ENCODE results near the gene TSHB.

- TF ChIP-seq, protein P1, sequence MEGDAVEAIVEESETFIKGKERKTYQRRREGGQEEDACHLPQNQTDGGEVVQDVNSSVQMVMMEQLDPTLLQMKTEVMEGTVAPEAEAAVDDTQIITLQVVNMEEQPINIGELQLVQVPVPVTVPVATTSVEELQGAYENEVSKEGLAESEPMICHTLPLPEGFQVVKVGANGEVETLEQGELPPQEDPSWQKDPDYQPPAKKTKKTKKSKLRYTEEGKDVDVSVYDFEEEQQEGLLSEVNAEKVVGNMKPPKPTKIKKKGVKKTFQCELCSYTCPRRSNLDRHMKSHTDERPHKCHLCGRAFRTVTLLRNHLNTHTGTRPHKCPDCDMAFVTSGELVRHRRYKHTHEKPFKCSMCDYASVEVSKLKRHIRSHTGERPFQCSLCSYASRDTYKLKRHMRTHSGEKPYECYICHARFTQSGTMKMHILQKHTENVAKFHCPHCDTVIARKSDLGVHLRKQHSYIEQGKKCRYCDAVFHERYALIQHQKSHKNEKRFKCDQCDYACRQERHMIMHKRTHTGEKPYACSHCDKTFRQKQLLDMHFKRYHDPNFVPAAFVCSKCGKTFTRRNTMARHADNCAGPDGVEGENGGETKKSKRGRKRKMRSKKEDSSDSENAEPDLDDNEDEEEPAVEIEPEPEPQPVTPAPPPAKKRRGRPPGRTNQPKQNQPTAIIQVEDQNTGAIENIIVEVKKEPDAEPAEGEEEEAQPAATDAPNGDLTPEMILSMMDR (IDR thresholded peaks at IDR 0.05; ENCODE audit: poor library complexity, severe bottlenecking) = no peak
- TF ChIP-seq POLR2AphosphoS5 (IDR thresholded peaks at IDR 0.05) (no peak), EZH2 (IDR thresholded peaks at IDR 0.05; ENCODE audit: borderline replicate concordance, insufficient read depth, low read length, poor library complexity, severe bottlenecking) (no peak), TAF1 (IDR thresholded peaks at IDR 0.05; ENCODE audit: low read depth) (no peak), MXI1 (conservative IDR thresholded peaks at IDR 0.05; ENCODE audit: poor library complexity, severe bottlenecking) (no peak), SMC3 (conservative IDR thresholded peaks at IDR 0.05; ENCODE audit: poor library complexity) (no peak), REST (IDR thresholded peaks at IDR 0.05; ENCODE audit: borderline replicate concordance) (no peak), RAD21 (conservative IDR thresholded peaks at IDR 0.05) (no peak)
Measured at GRCh38 chr1:115012434-115012833, 17.2 kb upstream of the TSHB start.

All from neural cell (in vitro differentiated cells).